Activated gamma-delta T cell treated with anti-CD3 and anti-CD28 coated beads, Interleukin-2, amount 50 U/mL, for 16 hours (primary cell): Measurements from ENCODE around the gene LEKR1.

Experiments used
- DNase-seq: peaks from one replicate; pipeline ENCODE4 v3.0.0-alpha.2; 2020; ENCODE audit warnings: low read depth

The LEKR1 gene

DNA sequence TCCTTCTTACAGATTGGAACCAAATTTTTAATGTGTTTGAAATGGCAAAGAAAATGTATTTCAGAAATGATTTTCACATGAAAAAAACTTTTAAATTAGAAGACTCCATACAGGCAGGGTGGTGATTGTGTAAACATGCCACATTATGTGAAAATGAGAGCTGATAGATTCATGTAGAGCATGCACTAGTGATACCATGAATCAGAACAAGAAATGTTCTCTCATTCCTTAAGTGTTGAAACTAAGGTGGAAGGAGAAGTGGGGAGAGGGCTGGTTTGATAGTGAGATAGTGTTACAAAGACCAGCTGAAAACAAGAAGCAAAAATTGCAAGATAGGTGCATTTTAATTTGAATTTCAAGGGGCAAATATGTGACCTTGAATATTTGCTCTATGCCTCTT is 233.5 kb downstream of the LEKR1 start:
- DNase-seq = no peak

DNA sequence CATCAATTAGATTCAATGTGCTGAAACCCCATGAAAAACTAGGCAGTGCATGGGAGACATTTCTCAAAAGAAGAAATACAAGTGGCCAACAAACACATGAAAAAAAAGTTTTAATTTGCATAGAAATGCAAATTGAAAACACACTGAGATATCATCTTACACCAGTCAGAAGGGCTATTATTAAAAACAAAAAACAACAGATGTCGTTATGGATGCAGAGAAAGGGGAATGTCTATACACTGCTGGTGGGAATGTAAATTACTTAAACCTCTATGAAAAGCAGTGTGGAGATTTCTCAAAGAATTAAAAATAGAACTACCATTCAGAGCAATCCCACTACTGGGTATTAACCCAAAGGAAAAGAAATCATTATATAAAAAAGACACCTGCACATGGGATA is 235.1 kb downstream of the LEKR1 start:
- DNase-seq = no peak

GRCh38 chr3:157063469-157063868 is 237.3 kb downstream of the LEKR1 start:
- DNase-seq = no peak

GRCh38 chr3:157063926-157064325 is 237.8 kb downstream of the LEKR1 start:
- no peak for DNase-seq

GRCh38 chr3:157064402-157064801 is 238.2 kb downstream of the LEKR1 start:
- no peak for DNase-seq

GRCh38 chr3:157065201-157065600 is 239.0 kb downstream of the LEKR1 start:
- DNase-seq = no peak

- DNase-seq = no peak
Measured at GRCh38 chr3:157066335-157067098, 240.4 kb downstream of the LEKR1 start.

DNA sequence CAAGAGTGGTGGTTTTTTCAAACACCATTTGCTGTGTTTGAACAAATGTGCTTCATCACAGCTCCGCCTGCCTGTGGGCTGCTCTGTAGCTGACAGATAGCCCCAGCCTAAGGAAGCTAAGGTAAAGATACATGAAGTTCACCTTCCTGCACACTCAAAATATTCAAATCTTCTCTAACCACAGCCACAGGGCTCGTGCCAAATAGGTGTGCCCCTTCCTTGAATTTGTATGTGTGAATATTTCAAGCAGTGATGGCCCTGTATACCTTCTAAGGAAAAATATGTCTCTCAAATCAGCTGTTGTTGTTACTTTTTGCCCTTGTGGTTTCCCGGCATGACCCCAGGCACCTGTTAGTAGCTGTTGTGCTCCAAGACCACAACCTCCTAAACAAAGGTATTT is 241.0 kb downstream of the LEKR1 start:
- peak; percentile 8 for DNase-seq

DNA sequence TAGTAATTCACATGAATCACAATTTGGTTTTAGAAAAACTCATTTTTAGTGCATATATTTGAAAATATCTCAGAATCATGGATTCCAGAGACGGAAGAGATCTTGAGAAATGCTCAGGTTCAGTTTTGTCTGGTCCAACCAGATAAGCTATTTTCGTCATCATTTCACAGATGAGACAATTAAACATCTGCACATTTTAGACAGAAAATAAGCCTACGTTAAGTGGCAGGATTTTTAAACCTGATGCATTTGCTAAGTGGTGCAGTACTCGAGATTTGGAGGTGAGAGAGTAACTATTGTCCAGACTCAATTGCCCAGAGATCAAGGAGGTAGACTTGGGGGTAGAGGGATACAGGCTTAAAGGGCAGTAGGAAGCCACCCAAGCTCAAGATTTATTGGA is 243.3 kb downstream of the LEKR1 start:
- DNase-seq = no peak

DNA sequence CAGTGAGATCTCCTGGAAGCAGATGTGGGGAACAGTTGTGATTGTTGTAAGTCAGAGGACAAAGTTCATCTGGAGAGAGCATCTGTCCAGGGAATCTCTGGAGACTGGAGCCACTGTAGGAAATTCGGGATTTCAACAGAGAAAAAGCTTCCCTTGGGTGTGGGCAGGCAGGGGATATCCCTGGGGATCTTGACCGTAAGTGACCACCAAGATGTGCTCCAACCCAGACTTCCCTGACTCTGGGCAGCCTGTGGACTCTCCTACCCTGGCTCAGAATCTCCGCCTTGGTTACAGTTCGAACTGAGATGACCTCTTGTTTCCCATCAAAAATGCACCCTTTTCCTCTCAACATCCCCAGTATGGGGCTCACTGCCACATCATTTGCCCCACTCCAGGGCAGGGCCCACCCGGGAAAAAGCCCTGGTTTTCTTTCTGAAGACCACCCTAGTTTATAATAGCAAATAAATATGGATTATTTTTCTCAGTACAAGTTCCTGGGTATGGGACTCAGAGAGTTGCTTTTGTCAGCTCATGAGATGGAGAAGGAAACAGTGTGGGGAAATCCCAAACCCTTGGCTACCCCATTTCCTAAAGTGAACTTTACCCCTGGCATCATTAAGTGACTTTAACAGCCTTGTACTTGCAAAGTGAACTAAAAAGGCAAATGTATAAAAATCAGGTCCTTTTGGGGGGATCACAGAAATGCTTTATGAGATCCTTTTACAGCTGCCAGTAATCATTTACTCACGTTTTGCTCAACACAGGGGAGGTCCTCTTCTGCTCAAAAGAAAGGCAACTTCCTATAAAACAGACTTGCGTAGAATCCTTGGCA is 243.9 kb downstream of the LEKR1 start:
- no peak for DNase-seq

- no peak for DNase-seq
Measured at GRCh38 chr3:157070678-157070999, 244.5 kb downstream of the LEKR1 start.

DNA sequence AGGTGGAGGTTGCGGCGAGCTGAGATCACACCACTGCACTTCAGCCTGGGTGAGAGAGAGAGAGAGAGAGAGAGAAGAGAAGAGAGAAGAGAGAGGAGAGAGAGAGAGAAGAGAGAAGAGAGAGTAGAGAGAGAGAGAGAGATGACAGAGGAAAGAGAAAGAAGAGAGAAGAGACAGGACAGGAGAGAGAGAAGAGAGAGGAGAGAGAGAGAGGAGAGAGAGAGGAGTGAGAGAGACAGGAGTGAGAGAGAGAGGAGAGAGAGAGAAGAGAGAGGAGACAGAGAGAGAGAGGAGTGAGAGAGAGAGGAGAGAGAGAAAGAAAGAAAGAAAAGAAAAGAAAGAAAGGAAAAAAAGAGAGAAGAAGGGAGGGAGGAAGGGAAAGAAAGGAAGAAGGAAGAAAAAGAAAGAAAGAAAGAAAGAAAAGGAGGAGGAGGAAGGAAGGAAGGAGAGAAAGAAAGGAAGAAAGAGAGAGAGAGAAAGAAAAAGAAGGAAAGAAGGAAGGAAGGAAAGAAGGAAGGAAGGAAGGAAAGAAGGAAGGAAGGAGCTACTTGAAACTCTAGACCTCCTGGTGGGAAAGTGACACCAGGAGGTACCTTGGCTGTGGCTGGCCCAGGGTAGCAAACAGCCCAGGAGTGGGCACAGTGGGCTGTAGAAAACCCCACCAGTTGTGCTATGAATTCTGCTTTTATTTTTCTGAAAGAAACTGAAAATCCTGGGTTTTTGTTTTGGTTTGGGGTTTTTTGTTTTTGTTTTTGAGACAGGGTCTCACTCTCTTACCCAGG is 245.8 kb downstream of the LEKR1 start:
- DNase-seq = no peak

- no peak for DNase-seq
Measured at GRCh38 chr3:157073810-157074209, 247.7 kb downstream of the LEKR1 start.

- no peak for DNase-seq
Measured at GRCh38 chr3:157074490-157074889, 248.3 kb downstream of the LEKR1 start.

DNA sequence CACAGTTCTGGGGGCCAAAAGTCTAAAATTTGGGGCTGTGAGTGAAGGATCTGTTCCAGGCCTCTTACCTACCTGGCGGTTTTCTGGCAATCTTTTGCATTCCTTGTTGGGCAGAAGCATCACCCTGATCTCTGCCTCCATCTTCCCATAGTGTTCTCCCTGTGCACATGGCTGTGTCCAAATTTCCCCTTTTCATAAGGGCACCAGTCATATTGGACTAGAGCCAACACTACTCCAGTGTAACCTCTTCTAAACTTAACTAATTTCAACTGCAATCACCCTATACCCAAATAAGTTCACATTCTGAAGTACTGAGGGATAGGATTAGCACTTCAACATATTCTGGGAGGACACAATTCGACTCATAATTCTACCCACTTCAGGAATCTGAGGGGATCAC is 248.8 kb downstream of the LEKR1 start:
- no peak for DNase-seq

GRCh38 chr3:157075693-157076420 is 249.7 kb downstream of the LEKR1 start:
- no peak for DNase-seq

- DNase-seq = no peak
Measured at GRCh38 chr3:157077565-157077991, 251.4 kb downstream of the LEKR1 start.

DNA sequence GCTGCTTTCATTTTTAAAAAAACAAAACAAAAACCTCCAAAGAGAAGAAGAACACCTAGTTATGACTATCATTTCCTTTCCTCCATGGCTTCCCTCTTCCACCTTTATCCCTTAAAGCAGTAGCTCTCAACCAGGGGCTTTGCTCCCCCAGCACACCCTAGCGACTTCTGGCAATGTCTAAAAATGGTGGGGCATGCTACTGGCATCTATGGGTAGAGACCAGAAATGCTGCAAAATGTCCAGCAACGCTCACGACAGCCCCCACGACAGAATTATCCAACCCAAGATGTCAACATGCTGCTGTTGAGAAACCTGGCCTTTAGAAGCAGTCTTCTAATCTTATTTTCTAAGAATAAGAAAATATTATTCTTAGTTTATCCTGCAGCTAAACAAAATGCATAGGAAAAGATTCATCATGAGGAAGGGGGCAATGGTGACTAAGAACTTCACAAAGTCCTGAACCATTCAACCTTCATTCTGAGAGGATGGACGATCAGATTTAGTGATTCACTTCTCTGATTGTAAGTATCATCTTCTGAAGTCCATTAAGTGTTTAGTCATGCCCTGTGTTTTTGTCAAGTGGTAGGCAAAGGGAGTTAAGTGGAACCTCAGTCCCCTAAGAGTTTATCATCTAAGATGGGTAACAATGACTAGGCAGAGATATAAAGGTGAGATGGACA is 252.1 kb downstream of the LEKR1 start:
- no peak for DNase-seq

- DNase-seq = no peak
Measured at GRCh38 chr3:157078811-157079185, 252.6 kb downstream of the LEKR1 start.

DNA sequence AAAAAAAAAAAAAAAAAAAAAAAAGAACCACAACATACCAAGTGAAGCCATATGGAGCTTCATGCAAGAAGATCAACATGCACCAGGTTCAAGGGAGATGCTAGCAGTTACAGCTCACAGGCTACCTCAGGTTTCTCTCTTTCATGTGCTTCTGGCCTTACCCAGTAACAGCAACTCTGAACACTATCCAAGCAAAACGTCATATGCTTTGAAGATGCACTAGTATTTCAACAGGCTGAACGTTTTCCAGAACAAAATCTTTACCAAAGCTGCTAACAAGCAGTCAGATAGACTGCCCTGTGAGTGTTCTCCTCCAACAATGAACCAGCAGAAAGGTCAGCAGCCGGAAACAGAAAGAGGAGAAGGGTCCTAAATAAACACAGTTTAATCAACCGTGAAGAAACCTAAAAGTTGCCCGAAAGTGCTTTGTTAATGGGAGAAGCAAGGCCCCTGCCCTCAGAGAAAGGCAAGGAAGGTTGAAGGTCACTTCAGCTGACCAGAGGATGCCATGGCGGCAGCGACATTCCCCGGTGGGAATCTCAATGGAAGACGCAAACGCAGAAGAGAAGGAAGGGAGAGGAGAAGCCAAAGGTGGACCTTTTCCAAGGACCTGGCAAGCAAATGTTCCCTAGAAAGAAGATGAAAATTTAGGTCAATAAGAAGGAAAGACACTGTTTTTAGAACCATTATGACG is 253.7 kb downstream of the LEKR1 start:
- no peak for DNase-seq

- DNase-seq = peak; percentile 84
Measured at GRCh38 chr3:157081626-157082210, 255.6 kb downstream of the LEKR1 start.
